ENCODE data around the gene LMTK2.
A peak's percentile ranks its signal among the peaks of the same experiment; 100 is the strongest.

LMTK2 gene

DNA sequence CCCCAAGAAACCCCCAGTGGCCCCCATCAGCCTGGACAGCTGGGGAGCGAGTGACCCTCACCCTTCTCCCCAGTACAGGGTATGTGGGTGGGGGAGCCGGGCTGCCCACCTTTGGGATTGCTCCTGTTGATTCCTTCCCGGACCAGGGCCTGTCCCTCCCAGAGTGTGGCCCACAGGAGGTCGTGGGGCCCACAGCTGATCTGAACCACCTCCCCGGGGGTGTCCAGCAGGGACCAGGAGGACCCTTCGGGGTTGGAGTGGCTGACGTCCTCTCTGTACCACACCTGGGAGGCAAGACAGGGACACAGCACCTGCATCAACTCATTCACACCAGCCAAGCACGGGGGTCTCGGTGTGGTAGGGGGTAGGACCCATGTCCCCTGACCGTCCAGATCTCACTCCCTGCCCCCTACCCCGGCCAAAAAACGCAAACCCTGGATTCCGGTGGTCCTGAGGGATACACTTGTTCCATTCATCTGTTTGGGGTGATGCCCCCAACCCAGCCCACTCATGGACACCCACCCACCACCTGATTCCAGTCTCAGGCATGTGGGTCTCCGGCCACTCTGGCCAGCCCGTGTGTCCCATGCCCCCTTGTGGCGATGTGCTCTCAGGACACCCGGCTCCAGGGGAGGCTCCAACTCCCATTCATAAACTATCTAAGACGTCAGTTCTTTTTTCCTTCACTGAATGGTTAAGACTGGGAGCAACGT lies 134.5 kb downstream of the LMTK2 start:
- peak; percentile 14 to 20 for DNase-seq

DNA sequence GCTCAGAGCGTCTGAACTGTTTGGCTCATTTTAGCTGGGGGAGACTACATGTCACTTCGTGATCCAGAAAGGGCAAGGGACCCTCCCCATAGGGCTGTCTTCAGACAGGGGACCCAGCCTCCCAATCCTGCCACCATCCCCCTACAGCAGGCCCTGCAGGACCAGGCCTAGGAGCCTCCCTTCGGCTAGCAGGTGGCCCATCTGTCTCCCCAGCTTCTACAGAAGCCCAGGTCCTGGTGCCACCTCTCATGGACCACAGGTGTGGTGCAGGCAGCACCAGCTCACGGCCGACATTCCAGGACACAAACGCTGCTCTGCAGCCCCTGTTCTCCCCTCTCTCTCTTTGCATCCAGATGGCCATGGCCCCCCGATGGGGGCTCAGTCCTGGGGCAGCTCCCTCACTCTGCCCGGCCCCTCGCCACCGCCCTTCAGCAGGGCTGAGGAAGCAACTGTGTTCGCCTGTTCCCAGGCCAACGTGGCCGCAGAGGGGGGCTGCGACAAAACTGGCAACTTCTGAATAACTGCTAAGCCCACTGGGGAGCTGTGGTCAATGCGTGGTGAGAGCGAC lies 135.1 kb downstream of the LMTK2 start:
- DNase-seq: no peak

DNA sequence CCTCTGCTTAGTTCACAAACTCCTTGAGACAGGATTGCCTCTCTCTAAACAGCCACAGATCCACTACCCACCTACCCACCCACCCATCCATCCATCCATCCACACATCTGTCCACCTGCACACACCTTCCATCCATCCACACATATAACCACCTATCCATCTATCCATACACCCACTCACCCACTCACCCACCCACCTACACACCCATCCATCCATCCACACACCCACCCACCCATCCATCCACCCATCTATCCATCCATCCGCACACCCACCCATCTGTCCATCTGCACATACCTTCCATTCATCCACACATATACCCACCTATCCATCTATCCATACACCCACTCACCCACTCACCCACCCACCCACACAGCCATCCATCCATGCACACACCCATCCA lies 135.7 kb downstream of the LMTK2 start:
- DNase-seq: no peak

DNA sequence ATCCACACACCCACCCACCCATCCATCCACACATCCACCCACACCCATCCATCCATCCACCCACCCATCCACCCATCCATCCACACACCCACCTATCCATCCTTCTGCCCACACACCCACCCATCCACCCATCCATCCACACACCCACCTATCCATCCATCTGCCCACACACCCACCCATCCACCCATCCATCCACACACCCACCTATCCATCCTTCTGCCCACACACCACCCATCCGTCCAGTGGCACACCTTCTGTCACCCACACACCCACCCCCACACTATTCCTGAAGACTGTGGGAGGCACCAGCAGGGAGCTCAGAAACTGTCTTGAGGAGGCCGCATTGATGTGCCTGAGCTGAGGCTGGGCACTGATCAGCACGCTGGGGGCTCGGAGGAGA lies 136.3 kb downstream of the LMTK2 start:
- no peak for DNase-seq

DNA sequence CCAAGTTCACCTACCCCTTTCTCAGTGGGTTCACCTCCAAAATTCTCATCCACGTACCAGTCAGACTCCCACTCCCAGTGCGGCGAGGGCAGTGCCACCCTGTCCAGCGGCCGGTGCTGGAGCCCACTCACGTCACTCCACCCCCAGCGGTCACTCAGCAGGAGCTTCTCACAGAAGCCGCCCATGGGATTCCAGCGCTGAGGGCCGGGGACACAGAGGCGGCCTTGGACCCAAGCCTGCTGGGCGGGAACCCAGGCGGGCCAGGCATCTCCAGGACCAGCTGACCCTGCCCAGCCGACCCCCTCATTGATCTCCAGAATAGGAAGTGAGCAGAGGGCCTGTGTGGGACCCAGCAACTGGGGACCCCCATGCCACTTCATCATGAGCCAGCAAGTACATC lies 138.2 kb downstream of the LMTK2 start:
- DNase-seq: no peak

DNA sequence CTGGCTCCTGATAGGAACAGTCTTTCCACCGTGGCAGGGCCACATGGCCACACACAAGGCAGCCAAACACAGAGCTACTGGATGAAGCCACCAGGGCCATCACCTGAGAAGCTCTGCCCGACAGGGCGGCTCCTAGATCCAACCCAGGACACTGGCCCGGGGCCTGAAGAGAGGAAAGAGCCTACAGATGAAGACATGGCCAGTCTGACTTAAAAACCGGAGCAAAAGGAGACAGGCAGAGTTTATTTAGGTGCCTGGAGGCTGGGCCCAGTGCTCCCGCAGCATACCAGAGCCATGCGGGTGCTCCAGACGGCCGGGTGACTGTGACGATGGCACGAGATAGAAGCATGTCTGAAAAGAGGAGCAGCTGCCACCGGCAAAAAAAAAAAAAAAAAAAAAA lies 141.5 kb downstream of the LMTK2 start:
- no peak for DNase-seq

DNA sequence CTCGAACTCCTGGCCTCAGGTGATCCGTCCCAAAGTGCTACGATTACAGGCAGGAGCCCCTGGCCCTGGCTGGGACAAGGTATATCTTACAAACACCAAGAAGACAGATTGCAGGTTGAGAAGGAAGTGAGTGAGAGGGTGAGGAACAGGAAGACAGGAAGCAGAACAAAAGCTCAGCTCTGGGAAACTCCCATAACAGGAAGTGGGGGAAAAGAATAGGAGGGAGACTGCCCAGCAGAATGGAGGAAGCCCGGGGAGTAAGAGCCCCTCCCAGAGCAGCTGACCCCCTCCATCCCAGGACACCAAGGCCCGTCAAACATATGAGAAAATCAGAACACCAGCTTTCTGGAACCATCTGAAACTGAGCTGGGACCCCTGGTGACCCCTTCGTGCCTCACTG lies 142.4 kb downstream of the LMTK2 start:
- no peak for DNase-seq

DNA sequence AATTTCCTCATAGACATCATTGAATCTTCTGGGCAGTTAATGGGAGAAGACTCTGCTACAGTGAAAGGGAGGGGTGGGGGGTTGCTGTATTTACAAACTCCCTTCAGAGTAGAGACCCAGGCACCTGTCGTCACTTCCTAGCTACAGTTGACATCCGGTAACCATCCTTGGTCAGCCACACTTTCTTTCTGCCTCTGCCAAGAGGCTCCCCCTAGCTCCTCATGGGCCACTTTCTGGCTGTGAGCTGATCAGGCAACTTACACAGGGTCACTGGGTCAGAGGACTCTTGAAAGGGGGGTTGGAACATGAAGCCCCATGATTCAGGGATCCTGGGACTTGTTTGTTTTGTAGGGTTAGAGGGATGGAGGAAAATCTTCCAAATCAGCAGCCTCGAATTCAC lies 144.1 kb downstream of the LMTK2 start:
- peak; percentile 52 to 69 for DNase-seq

DNA sequence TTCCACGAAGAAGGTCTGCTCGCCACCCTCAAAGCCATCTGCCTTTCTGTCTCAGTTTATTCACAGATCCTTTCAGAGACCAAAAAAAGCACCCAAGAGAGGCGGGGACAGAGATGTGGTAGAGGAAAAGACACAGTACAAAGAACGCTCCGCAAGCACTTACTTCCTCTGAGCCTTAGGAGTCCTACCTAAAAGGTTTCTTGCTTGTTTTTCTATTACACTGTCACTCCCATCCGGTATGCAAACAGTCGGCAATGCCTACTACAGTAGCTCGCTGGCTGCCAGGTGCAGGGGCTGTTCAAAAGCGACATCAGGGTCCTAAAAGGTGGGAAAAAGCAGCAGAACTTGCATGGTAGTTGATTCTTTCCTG lies 144.6 kb downstream of the LMTK2 start:
- DNase-seq: peak; percentile 56 to 70

DNA sequence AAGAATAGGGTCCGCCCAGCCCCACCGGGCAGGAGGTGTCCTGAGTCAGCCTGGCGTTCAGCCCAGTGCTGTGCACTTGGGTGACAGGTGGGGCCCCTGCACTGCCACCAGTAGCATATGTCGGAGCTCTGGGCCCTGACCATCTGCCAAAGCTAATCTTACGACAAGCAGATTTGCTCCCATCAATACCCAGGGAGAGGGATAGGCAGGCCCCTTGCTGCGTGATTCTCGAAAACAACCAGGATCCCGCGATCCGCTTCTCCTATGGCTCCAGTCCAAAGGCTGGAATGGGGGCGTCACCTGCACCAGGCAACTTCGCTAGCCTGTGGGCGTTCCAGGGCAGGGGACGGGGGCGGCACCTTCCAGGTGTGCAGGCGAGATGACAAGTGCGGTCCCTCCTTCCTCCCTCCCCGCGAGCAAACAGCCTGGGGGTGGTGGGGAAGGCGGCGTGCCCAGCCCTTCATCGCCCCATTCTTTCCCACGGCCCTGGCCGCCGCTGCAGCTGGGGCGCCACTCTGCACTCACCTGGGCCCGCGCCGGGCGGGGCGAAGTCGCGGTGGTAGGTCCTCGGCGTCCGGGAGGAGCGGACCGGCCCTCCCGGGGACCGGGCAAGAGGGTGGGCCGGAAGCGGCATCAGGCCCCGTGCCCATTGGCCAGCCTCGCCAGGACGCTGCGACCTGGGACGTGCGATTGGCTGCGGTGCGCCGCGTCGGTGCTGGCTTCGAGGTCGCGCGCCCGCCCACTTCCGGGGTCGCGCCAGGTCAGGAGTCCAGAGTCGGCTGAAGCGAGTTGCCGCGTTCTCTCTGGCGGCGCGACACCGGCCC lies 145.2 kb downstream of the LMTK2 start, which contains the start of gene TECPR1:
Gene TECPR1 (minus strand): TSS at position 632 of the 824 bp plus-strand sequence. CDS start 6,086 bp downstream, outside the sequence.
- peak; percentile 88 for DNase-seq

DNA sequence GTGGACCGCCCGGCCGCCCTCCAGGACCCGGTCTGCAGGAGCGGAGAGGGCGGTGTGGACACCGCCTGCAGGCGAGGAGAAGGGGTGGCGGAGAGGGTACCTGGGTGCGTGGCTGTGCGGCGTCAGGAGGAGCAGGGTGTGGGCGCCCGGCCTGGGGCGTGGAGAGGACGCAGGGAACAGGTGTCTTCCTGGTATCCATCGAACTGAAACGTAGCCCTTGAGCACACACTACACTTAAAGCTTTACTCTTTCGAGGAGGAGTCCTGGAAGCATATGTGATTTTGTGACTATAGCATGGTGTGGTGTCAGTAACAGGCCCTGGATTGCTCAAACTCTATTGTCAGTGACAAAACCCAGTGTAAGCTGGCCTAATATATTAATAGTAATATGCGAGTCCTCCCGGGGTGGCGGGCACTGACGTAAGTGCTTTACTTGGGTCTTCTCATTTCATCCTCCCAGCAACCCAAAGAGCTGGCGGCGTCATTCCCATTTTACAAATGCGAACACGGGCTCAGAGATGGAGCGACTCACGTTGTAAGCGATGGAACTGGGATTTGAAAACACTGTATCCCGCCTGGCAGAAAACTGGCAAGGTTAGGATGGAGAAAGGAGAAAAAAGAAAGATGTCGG lies 145.9 kb downstream of the LMTK2 start:
- no peak for DNase-seq

DNA sequence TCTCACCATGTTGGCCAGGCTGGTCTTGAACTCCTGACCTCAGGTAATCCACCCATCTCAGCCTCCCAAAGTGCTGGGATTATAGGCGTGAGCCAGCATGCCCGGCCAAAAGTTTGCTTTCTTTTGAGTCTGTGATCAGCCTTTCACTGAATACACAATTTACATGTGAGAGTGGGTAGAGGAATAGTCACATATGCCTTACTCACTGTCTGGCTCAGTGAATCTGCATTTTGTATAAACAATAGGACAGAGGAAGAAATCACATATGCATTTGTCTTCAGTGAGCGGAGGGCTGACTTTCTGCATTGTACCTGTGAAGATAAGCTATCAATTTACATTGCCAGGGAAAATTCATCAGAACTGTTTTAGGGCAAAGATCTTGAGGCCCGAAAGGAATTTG lies 147.9 kb downstream of the LMTK2 start:
- no peak for DNase-seq

DNA sequence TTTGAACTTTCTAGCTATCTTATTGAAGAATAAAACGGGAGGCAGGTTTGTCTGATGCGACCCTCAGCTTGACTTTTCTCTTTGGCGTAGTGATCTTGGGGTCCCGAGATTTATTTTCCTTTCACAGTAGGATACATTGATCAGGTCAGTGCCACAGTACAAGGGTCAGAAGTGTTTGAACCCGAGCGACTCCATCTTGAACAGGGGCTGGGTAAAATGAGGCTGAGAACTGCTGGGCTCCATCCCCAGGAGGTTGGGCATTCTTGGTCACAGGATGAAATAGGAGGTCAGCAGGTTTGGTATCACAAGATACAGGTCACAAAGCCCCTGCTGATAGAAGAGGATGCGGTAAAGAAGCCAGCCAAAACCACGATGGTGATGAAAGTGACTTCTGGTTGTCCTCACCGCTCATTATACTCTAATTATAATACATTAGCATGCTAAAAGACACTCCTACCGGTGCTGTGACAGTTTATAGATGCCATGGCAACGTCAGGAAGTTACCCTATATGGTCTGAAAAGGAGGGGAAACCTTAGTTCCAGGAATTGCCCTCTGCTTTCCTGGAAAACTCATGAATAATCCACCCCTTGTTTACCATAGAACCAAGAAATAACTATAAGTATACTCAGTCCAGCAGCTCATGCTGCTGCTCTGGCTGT lies 148.4 kb downstream of the LMTK2 start:
- peak in 1 of 2 donors; percentile 33 for DNase-seq

DNA sequence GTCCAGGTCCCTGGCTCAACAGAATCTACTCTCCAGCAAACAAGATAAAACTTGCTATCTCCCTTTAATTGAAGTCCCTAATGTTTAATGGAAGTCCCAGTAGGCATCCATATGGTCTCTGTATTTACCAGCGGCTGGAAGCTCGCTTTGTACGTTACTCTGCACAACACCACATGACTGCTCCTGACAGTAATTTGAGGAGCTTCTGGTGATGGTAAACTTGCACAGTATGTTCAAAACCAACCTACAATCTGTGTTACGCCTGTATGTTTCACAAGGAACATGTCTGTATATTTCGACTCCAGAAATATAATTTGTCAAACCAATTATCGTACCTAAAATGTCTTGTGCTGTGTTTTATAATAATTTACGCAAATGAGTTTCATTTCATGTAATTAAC lies 149.8 kb downstream of the LMTK2 start:
- no peak for DNase-seq

DNA sequence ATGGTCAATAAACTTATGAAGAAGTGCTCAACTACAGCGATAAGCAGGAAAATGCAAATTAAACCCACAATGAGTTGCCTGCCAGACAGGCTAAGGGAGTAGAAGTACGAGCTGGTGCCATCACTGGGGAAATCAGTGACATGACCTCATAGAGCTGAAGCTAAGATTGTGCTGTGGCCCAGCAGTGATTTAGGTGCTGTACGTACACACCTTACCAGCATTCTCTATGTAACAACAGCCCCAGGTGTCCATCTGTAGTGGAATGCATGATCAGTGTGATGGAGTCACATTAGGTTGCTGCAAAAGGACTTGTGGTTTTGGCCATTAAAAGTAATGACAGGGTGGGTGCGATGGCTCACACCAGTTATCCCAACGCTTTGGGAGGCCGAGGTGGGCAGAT lies 151.0 kb downstream of the LMTK2 start:
- no peak for DNase-seq

Data from CD4-positive, alpha-beta T cell treated with Interleukin-1 beta for 1 hour (primary cell).